ENCODE measurements around the gene SPPL2C.

Gene SPPL2C

DNA sequence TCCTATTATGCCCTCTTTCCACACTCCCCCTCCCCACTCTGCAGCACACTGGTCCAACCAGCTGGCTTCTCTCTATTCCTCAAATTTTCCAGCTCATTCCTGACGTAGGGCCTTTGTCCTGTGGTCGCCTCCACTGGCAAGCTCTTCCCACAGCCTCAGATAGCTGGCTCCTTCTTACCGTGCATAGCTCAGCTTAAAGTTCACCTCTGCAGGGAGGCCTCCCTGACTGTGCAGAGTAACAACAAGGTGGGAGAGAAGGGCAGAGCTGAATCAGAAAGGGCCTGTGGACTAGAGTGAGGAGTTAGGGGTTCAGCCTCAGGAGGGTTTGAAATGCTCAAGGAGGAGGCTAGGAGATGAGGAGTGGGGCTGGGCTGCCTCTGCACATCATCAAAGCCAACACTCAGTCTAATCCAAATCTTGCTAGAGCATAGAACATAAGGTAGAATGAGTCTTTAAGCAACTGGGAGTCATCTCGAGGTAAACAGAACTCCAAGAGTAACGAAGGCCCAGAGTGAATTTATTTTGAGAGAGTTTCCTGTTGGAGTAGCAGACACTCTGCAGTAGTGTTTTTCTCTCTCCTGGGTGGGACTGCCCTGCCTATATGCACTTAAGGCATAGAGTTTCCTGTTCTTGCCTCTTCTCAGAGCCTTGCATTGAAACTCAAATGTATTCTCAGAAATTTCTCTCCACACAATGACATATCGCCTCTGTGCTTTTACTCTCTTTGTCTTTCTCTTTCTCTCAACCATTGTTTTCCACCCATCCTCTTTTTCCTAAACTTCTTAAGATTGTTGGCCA is 19.4 kb downstream of the SPPL2C start:
- H3K9me3 ChIP-seq (ENCODE audit: insufficient read depth, low read length) = no peaks in the 10 kb centered on the region
- H3K36me3 ChIP-seq (replicated peaks; ENCODE audit: low read depth, low read length) = no peaks in the 10 kb centered on the region
- H3K9ac ChIP-seq (ENCODE audit: low read length) = no peak overlapping the region
- no peak overlapping the region for H3K4me3 ChIP-seq (ENCODE audit: low read length)
- no peak for TF ChIP-seq CTCF (IDR thresholded peaks at IDR 0.05; ENCODE audit: low read depth, low read length)
- TF ChIP-seq EZH2phosphoT487 (IDR thresholded peaks at IDR 0.05; ENCODE audit: low read depth) = no peak
- H2AFZ ChIP-seq (ENCODE audit: low read depth, low read length) = no peak overlapping the region
- H3K4me2 ChIP-seq (ENCODE audit: low read length) = no peak overlapping the region
- no peaks in the 10 kb centered on the region for H4K20me1 ChIP-seq (ENCODE audit: insufficient read depth, low read length)
- peaks cover 38% of the 10 kb centered on the region for H3K27me3 ChIP-seq (ENCODE audit: low read depth, low read length)
- H3K4me1 ChIP-seq (ENCODE audit: low read length) = no peaks in the 10 kb centered on the region
- no peak overlapping the region for H3K27ac ChIP-seq (ENCODE audit: low read length)
- no peaks in the 10 kb centered on the region for H3K79me2 ChIP-seq (ENCODE audit: low read length)

- Histone ChIP-seq H2AFZ (ENCODE audit: low read depth, low read length) (no peak overlapping the region), H3K9ac (ENCODE audit: low read length) (no peak overlapping the region), H3K4me1 (ENCODE audit: low read length) (no peaks in the 10 kb centered on the region), H3K27me3 (ENCODE audit: low read depth, low read length) (peaks cover 38% of the 10 kb centered on the region), H3K36me3 (replicated peaks; ENCODE audit: low read depth, low read length) (no peaks in the 10 kb centered on the region), H3K27ac (ENCODE audit: low read length) (no peak overlapping the region), H3K9me3 (ENCODE audit: insufficient read depth, low read length) (no peaks in the 10 kb centered on the region), H3K4me3 (ENCODE audit: low read length) (no peak overlapping the region), H3K79me2 (ENCODE audit: low read length) (no peaks in the 10 kb centered on the region), H3K4me2 (ENCODE audit: low read length) (no peak overlapping the region), H4K20me1 (ENCODE audit: insufficient read depth, low read length) (no peaks in the 10 kb centered on the region)
- no peak for TF ChIP-seq EZH2phosphoT487 (IDR thresholded peaks at IDR 0.05; ENCODE audit: low read depth)
- TF ChIP-seq CTCF (IDR thresholded peaks at IDR 0.05; ENCODE audit: low read depth, low read length) = no peak
Observed at GRCh38 chr17:45867171-45867570, 22.5 kb downstream of the SPPL2C start.

DNA sequence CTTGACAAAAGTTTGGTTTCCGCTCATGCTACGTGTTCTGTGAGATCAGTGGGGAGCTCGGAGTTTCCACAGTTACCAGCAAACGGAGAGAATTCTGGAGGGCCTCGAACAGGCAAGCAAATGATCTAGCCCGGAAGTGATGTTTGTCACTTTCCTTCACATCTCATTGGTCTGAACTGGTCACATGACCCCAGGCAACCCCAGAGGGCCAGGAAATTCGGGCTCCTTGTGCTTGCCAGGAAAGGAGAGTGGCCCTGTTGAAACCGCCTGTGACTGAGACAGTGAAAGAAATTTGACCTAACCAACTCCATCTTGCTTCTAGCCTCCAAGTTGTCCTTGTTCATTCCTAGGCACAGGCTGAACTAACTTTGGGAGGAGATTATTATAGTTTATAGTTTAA is 23.0 kb downstream of the SPPL2C start:
- Histone ChIP-seq H2AFZ (ENCODE audit: low read depth, low read length) (no peak overlapping the region), H3K27ac (ENCODE audit: low read length) (no peak overlapping the region), H3K4me2 (ENCODE audit: low read length) (no peak overlapping the region)

DNA sequence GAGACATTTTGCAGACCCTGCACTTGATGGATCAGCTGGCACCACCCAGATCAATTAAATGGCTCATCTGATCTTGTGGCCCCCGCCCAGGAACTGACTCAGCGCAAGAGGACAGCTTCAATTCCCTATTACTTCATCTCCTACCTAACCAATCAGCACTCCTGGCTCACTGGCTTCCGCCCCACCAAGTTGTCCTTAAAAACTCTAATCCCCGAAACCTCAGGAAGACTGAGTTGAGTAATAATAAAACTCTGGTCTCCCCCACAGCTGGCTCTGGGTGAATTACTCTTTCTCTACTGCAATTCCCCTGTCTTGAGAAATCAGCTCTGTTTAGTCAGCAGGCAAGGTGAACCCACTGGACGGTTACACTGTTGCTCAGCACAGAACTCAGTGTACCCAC is 23.6 kb downstream of the SPPL2C start:
- H3K79me2 ChIP-seq (ENCODE audit: low read length) = no peaks in the 10 kb centered on the region
- peaks cover 34% of the 10 kb centered on the region for H3K27me3 ChIP-seq (ENCODE audit: low read depth, low read length)
- no peak overlapping the region for H3K27ac ChIP-seq (ENCODE audit: low read length)
- no peak overlapping the region for H3K4me2 ChIP-seq (ENCODE audit: low read length)
- no peaks in the 10 kb centered on the region for H4K20me1 ChIP-seq (ENCODE audit: insufficient read depth, low read length)
- no peak overlapping the region for H3K9ac ChIP-seq (ENCODE audit: low read length)
- H3K4me3 ChIP-seq (ENCODE audit: low read length) = no peak overlapping the region
- H3K9me3 ChIP-seq (ENCODE audit: insufficient read depth, low read length) = no peaks in the 10 kb centered on the region
- TF ChIP-seq EZH2phosphoT487 (IDR thresholded peaks at IDR 0.05; ENCODE audit: low read depth) (no peak), CTCF (IDR thresholded peaks at IDR 0.05; ENCODE audit: low read depth, low read length) (no peak)
- no peak overlapping the region for H2AFZ ChIP-seq (ENCODE audit: low read depth, low read length)
- H3K4me1 ChIP-seq (ENCODE audit: low read length) = no peaks in the 10 kb centered on the region
- no peaks in the 10 kb centered on the region for H3K36me3 ChIP-seq (replicated peaks; ENCODE audit: low read depth, low read length)

More for the DNA sequence above, 23.0 kb downstream of the SPPL2C start:
- H3K27me3 ChIP-seq (ENCODE audit: low read depth, low read length) = peaks cover 38% of the 10 kb centered on the region
- no peaks in the 10 kb centered on the region for H3K9me3 ChIP-seq (ENCODE audit: insufficient read depth, low read length)
- no peak overlapping the region for H3K9ac ChIP-seq (ENCODE audit: low read length)
- TF ChIP-seq EZH2phosphoT487 (IDR thresholded peaks at IDR 0.05; ENCODE audit: low read depth) (no peak), CTCF (IDR thresholded peaks at IDR 0.05; ENCODE audit: low read depth, low read length) (no peak)
- no peaks in the 10 kb centered on the region for H3K36me3 ChIP-seq (replicated peaks; ENCODE audit: low read depth, low read length)
- no peaks in the 10 kb centered on the region for H3K79me2 ChIP-seq (ENCODE audit: low read length)
- no peak overlapping the region for H3K4me3 ChIP-seq (ENCODE audit: low read length)
- H4K20me1 ChIP-seq (ENCODE audit: insufficient read depth, low read length) = no peaks in the 10 kb centered on the region
- no peaks in the 10 kb centered on the region for H3K4me1 ChIP-seq (ENCODE audit: low read length)

All from OCI-LY3 (cell line).